Testis (tissue), 3 donors: ENCODE data around the gene CLN5. TPM values are rescaled to one million over a fixed set of nuclear protein-coding genes. Genes with fewer than 3 reads are reported as not detected.
"Not testable (repeated sequence)": the region's sequence is repeated elsewhere in the genome, so short reads cannot be mapped to it uniquely, and the experiment has no call there.

Source experiments
- DNase-seq: peaks from one replicate; pipeline ENCODE4 v3.0.0-alpha.2; 2019
- H3K27ac ChIP-seq, 2 donors: fragments of 200-600 bp; sonication (generic); one replicate each; pipeline ENCODE4 v1.5.1; 2019
- H3K27me3 ChIP-seq: fragments of 200-600 bp; sonication (generic); one replicate; pipeline ENCODE4 v1.5.1; 2019
- H3K36me3 ChIP-seq: fragments of 200-600 bp; sonication (generic); one replicate; pipeline ENCODE4 v1.5.1; 2017; ENCODE audit warnings: low read depth; ENCODE audit errors: missing control alignments
- H3K4me1 ChIP-seq: fragments of 200-600 bp; sonication (generic); one replicate; pipeline ENCODE4 v1.5.1; 2019
- H3K4me3 ChIP-seq, 2 donors: fragments of 200-600 bp; sonication (generic); one replicate each; pipeline ENCODE4 v1.5.1; 2017 to 2019
- H3K9me3 ChIP-seq: fragments of 200-600 bp; sonication (generic); one replicate; pipeline ENCODE4 v1.5.1; 2017
- CTCF ChIP-seq, 3 experiments: fragments of 450-650 bp in 2 of 3; fragments of 200-600 bp in 1 of 3; sonication (generic) in 1 of 3; IDR thresholded peaks; one replicate each; pipeline ENCODE4 v1.5.1; 2016 to 2019; ENCODE audit warnings: antibody characterized with exemption in 3 of 3, mild to moderate bottlenecking in 2 of 3, moderate library complexity in 1 of 3
- POLR2A ChIP-seq: fragments of 450-650 bp; IDR thresholded peaks from one replicate; pipeline ENCODE4 v1.6.1; 2017; ENCODE audit warnings: antibody characterized with exemption, mild to moderate bottlenecking, moderate library complexity
- WGBS, 2 donors: methylation state at CpG; one replicate each; pipeline ENCODE4 v1.1.5; 2018; 5-methylcytosine and 5-hydroxymethylcytosine counted together
- intact Hi-C: fragments of 100-400 bp; cut with DNase I; formaldehyde crosslinking; loops from one replicate; pipeline ENCODE4 v1.15.1; 2023; ENCODE audit warnings: low total_unique reads
- polyA plus RNA-seq: library from polyadenylated mRNA; stranded (reverse); fragments of 350-450 nt; fragmentation: Illumina TruSeq; extraction: RNeasy Lipid Tissue Mini Kit (QIAGEN cat#74804); gene quantifications from one replicate; pipeline ENCODE4 v1.2.3, GENCODE V29; 2014; ENCODE audit warnings: low read depth, low replicate concordance; ENCODE audit not compliant: insufficient read depth
- total RNA-seq, 2 donors: library from RNA; depleted of rRNA; stranded (reverse); fragments of >200 nt; gene quantifications; one replicate each; pipeline ENCODE4 v1.2.3, GENCODE V29; 2016

The CLN5 gene
- total and polyA plus RNA-seq, 3 donors from 2014 or later, result 28.1 to 39.2 (median 30.5) TPM

DNA sequence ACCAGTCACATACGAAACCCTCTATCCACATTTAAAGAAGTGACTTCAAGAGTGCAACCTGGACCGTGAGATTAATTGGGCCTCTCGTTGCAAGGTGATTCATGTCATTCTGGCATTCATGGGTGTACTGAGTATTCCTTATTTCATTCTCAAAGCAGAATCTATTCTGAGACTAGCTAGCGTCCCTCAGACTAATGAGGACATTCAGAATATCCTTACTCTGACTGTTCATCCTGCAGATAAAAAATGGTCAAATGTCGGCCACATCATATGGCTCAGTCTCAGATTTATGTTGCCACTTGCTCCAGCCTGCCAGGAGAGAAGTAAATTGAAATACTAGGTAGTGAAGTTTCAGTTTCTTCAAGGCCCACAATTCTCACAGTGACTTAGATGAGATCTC lies 36.2 kb upstream of the CLN5 start:
- Histone ChIP-seq H3K9me3 (no peaks in the 10 kb centered on the region), H3K4me1 (no peaks in the 10 kb centered on the region), H3K27me3 (no peaks in the 10 kb centered on the region), H3K27ac (no peak overlapping the region), H3K36me3 (no peaks in the 10 kb centered on the region), H3K4me3 (no peak overlapping the region)
- TF ChIP-seq POLR2A (no peak), CTCF (IDR thresholded peaks at IDR 0.05) (no peak)
- intact Hi-C loops, result no loop called here
- no peak for DNase-seq
- 71 to 76% methylated on average over 5 of the region's 5 CpGs for WGBS, 2 donors

GRCh38 chr13:76958841-76959432 lies 32.9 kb upstream of the CLN5 start:
- TF ChIP-seq POLR2A (no peak), CTCF (IDR thresholded peaks at IDR 0.05) (no peak)
- intact Hi-C loops, result no loop called here
- no peak overlapping the region for H3K4me3 ChIP-seq
- H3K9me3 ChIP-seq, result no peaks in the 10 kb centered on the region
- no peak for DNase-seq
- 78 to 93% methylated on average over 4 of the region's 4 CpGs for WGBS, 2 donors
- no peaks in the 10 kb centered on the region for H3K36me3 ChIP-seq
- no peaks in the 10 kb centered on the region for H3K27me3 ChIP-seq
- no peaks in the 10 kb centered on the region for H3K4me1 ChIP-seq
- no peak overlapping the region for H3K27ac ChIP-seq

GRCh38 chr13:76959734-76960133 lies 32.1 kb upstream of the CLN5 start:
- H3K36me3 ChIP-seq, H3K27ac ChIP-seq, H3K4me1 ChIP-seq, intact Hi-C loops, H3K9me3 ChIP-seq, H3K27me3 ChIP-seq, H3K4me3 ChIP-seq, DNase-seq: not testable (repeated sequence)

- Histone ChIP-seq H3K27ac (peak overlapping the region; percentile 44 to 48), H3K36me3 (no peaks in the 10 kb centered on the region), H3K9me3 (no peaks in the 10 kb centered on the region), H3K27me3 (no peaks in the 10 kb centered on the region), H3K4me1 (peaks cover 20% of the 10 kb centered on the region), H3K4me3 (no peak overlapping the region)
- intact Hi-C loops, result no loop called here
- DNase-seq, result peak; percentile 87
- WGBS, 2 donors, result 17 to 42% methylated on average over 6 of the region's 6 CpGs
- TF ChIP-seq POLR2A (no peak), CTCF (IDR thresholded peaks at IDR 0.05) (no peak)
Observed at GRCh38 chr13:76965759-76966421, 26.0 kb upstream of the CLN5 start.

- 79 to 87% methylated on average over 6 of the region's 6 CpGs for WGBS, 2 donors
- H3K36me3 ChIP-seq, result no peaks in the 10 kb centered on the region
- H3K27ac ChIP-seq, result no peak overlapping the region
- no peaks in the 10 kb centered on the region for H3K27me3 ChIP-seq
- no peak for TF ChIP-seq POLR2A
- TF ChIP-seq CTCF (IDR thresholded peaks at IDR 0.05), result no peak
- peaks cover 20% of the 10 kb centered on the region for H3K4me1 ChIP-seq
- intact Hi-C loops, result no loop called here
- no peak overlapping the region for H3K4me3 ChIP-seq
- H3K9me3 ChIP-seq, result no peaks in the 10 kb centered on the region
- DNase-seq, result no peak
Observed at GRCh38 chr13:76967031-76967430, 24.9 kb upstream of the CLN5 start.
